Fibroblast of lung (primary cell): ENCODE results near the gene ZGPAT.

Experiments
- EZH2 ChIP-seq: IDR thresholded peaks from 2 replicates; pipeline ENCODE4 v1.5.1; 2012; ENCODE audit warnings: low read length, control low read depth, mild to moderate bottlenecking; ENCODE audit errors: missing control alignments
- TF ChIP-seq, protein P1 (sequence below), 2 donors: IDR thresholded peaks in 1 of 2; conservative IDR thresholded peaks in 1 of 2; 1 replicate in 1 of 2; 2 replicates in 1 of 2; pipeline ENCODE4 v1.5.1; 2011 to 2012; ENCODE audit warnings: low read length in 2 of 2, control low read depth in 1 of 2, inconsistent platforms in 1 of 2, low read depth in 1 of 2, mild to moderate bottlenecking in 1 of 2

DNA sequence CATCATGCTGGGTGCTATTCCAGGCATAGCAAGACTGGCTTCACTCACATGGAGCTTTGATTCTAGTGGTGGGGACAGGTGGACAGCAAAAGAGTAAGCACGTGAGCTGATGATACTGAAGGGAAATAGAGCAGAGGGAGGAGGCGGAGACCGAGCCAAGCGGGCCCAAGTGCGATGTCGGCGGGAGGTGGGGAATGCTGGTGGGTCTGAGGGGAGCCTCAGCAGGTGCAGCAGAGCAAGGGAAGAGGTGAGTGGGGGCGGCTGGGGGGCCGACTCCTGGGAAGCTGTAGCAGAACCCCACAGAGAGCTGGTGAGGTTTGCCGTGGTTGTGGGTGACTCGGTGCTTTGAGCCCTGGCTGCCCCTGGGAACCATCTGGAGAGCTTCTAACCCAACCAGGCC, 39.5 kb upstream of the ZGPAT start:
- TF ChIP-seq, protein P1, sequence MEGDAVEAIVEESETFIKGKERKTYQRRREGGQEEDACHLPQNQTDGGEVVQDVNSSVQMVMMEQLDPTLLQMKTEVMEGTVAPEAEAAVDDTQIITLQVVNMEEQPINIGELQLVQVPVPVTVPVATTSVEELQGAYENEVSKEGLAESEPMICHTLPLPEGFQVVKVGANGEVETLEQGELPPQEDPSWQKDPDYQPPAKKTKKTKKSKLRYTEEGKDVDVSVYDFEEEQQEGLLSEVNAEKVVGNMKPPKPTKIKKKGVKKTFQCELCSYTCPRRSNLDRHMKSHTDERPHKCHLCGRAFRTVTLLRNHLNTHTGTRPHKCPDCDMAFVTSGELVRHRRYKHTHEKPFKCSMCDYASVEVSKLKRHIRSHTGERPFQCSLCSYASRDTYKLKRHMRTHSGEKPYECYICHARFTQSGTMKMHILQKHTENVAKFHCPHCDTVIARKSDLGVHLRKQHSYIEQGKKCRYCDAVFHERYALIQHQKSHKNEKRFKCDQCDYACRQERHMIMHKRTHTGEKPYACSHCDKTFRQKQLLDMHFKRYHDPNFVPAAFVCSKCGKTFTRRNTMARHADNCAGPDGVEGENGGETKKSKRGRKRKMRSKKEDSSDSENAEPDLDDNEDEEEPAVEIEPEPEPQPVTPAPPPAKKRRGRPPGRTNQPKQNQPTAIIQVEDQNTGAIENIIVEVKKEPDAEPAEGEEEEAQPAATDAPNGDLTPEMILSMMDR (conservative IDR thresholded peaks at IDR 0.05 in 1 of 2, IDR thresholded peaks at IDR 0.05 in 1 of 2; ENCODE audit: low read depth in 1 of 2, low read length in 2 of 2): no peak
- TF ChIP-seq EZH2: no peak
